ENCODE results near the gene C10orf90.

DNA sequence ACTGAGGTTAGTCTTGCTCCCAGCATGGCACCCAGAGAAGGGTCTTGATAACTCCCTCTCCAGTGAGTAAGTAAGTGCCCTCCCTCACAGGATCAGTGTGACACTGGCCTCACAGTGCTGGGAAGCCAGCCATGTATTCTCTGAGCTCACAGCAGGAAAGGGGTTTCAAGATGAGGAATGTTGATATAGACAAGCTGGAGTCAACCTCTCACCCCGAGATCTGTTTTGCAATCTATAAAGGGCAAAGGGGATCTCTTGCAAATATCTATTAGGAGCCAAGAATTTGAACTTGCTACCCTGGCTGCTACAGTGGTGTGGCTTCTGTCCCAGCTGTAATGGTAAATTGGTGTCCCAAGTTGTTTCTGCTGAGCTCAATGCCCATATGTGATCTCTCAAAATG lies 212.0 kb downstream of the C10orf90 start:
- TF ChIP-seq CTCF (IDR thresholded peaks at IDR 0.05) (no peak), POLR2A (IDR thresholded peaks at IDR 0.05) (no peak), POLR2AphosphoS5 (IDR thresholded peaks at IDR 0.05) (no peak), EP300 (IDR thresholded peaks at IDR 0.05) (no peak)

Measured in suprapubic skin (tissue), 4 donors.